Activated B cell treated with CpG ODN at 0.5 μM for 24 hours (primary cell): Measurements from ENCODE around the gene ZNF687. TPM values are rescaled to one million over a fixed set of nuclear protein-coding genes. Genes with fewer than 3 reads are reported as not detected.

Experiments used
- ATAC-seq: fragments of 200-7000 bp; cut with Tn5 transposase; one replicate; pipeline ENCODE4 v1.10.0; 2021; ENCODE audit warnings: low read depth, mild to moderate bottlenecking, moderate library complexity
- CTCF ChIA-PET: fragments of 350-600 bp; sonication (Branson Sonifier 250); formaldehyde crosslinking; loops from one replicate; lab custom pipeline; 2021; ENCODE audit warnings: antibody characterized with exemption; lab: Charles Lee
- POLR2A ChIA-PET: fragments of 350-600 bp; sonication (Branson Sonifier 250); formaldehyde crosslinking; loops from one replicate; lab custom pipeline; 2021; ENCODE audit warnings: antibody characterized with exemption; lab: Charles Lee
- DNase-seq: peaks from one replicate; pipeline ENCODE4 v3.0.0; 2022
- H3K27ac Mint-ChIP-seq: one replicate; pipeline ENCODE4 v1.8.0; 2020; ENCODE audit warnings: mixed read lengths
- H3K27me3 Mint-ChIP-seq: one replicate; pipeline ENCODE4 v1.8.0; 2021; ENCODE audit warnings: mixed read lengths
- H3K36me3 Mint-ChIP-seq: one replicate; pipeline ENCODE4 v1.8.0; 2021; ENCODE audit warnings: low read depth, mixed read lengths
- H3K4me1 Mint-ChIP-seq: one replicate; pipeline ENCODE4 v1.8.0; 2021; ENCODE audit warnings: mixed read lengths
- H3K4me3 Mint-ChIP-seq: one replicate; pipeline ENCODE4 v1.8.0; 2020; ENCODE audit warnings: mild to moderate bottlenecking, mixed read lengths
- H3K9me3 Mint-ChIP-seq: one replicate; pipeline ENCODE4 v1.8.0; 2020; ENCODE audit warnings: mixed read lengths
- intact Hi-C: fragments of 100-400 bp; cut with micrococcal nuclease; formaldehyde crosslinking; loops from one replicate; pipeline ENCODE4 v1.15.1; 2024
- total RNA-seq: library from RNA; stranded (reverse); gene quantifications from 2 replicates; pipeline ENCODE4 v1.2.3, GENCODE V29; 2022
- TF ChIP-seq, protein P1 (sequence below): fragments of 200-600 bp; IDR thresholded peaks from one replicate; pipeline ENCODE4 v1.8.0; 2022; ENCODE audit warnings: antibody characterized with exemption, mild to moderate bottlenecking

ZNF687 gene, protein sequence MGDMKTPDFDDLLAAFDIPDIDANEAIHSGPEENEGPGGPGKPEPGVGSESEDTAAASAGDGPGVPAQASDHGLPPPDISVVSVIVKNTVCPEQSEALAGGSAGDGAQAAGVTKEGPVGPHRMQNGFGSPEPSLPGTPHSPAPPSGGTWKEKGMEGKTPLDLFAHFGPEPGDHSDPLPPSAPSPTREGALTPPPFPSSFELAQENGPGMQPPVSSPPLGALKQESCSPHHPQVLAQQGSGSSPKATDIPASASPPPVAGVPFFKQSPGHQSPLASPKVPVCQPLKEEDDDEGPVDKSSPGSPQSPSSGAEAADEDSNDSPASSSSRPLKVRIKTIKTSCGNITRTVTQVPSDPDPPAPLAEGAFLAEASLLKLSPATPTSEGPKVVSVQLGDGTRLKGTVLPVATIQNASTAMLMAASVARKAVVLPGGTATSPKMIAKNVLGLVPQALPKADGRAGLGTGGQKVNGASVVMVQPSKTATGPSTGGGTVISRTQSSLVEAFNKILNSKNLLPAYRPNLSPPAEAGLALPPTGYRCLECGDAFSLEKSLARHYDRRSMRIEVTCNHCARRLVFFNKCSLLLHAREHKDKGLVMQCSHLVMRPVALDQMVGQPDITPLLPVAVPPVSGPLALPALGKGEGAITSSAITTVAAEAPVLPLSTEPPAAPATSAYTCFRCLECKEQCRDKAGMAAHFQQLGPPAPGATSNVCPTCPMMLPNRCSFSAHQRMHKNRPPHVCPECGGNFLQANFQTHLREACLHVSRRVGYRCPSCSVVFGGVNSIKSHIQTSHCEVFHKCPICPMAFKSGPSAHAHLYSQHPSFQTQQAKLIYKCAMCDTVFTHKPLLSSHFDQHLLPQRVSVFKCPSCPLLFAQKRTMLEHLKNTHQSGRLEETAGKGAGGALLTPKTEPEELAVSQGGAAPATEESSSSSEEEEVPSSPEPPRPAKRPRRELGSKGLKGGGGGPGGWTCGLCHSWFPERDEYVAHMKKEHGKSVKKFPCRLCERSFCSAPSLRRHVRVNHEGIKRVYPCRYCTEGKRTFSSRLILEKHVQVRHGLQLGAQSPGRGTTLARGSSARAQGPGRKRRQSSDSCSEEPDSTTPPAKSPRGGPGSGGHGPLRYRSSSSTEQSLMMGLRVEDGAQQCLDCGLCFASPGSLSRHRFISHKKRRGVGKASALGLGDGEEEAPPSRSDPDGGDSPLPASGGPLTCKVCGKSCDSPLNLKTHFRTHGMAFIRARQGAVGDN
- 38.8 and 40.3 TPM in 2 replicates for total RNA-seq

DNA sequence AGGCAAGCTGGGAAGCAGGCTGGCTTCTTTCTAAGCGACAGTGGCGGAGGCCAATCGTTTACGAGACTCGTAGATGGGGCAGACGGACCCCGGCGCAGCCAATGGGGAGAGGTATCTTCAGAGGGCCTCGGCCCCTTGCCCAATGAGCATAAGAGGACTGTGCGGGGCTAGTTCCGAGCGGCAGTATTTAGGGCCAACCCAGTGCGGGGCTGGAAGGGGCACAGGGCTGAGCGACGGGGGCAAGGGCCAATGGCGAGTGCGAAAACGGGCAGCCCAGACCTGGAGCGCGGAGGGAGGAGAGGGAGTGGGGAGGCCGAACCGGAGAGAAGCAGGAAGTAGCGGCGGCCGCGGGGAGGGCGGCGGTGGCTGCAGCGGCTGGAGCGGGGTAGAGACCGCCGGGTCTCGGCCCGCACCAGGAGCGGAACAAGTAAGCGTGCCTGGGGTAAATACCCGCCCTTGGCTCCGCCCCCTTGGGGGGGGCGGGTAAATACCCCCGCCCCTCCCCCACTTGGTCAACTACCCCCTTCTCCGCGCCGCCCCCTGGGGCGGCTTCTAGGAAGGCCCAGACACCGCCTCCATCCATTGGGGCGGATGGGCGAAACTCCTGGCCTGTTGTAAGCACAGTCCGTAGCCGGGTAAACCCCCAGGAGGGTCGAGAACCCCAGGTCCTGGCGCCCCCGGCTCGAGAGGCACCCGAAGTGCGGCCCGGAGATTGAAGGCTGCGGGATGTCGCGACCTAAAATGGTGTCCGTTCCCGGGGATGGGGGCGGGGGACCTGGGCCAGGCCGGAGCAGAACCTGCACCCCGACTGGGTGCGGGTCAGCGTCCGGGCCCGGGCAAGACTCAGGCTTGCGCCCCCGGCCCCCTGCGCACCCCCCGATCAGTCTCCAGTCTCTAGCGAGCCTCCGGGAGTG is at the start of gene ZNF687:
ZNF687 (plus strand) TSS at position 331 of the 914 bp plus-strand sequence. CDS start 3,993 bp downstream, outside the sequence.
- intact Hi-C loops, result loop anchor here (1.0 to 5.0 kb wide), 10 partner anchors 19 to 655 kb away; partner anchors contain the start of genes ENSA, PI4KB, PIP5K1A and PRUNE1
- DNase-seq, result peak; percentile 96
- Mint-ChIP-seq H3K9me3 (no peaks in the 10 kb centered on the region), H3K4me3 (peak within 1 kb of the TSS; percentile 99), H3K27me3 (no peaks in the 10 kb centered on the region), H3K4me1 (peaks cover 54% of the 10 kb centered on the region), H3K27ac (peak within 1 kb of the TSS; percentile 99), H3K36me3 (peaks cover 38% of the 10 kb centered on the region)
- ChIA-PET CTCF (interaction anchor here (0.8 to 2.0 kb wide), 6 partner anchors 18 to 59 kb away, joined by 3 to 11 read pairs (median 4); no protein-coding TSS in a partner anchor), POLR2A (interaction anchor here (0.5 to 2.5 kb wide), 44 partner anchors 9 to 1395 kb away, joined by 3 to 36 read pairs (median 4); partner anchors contain the start of genes GABPB2, LYSMD1, PI4KB and POGZ)
- TF ChIP-seq, protein P1, sequence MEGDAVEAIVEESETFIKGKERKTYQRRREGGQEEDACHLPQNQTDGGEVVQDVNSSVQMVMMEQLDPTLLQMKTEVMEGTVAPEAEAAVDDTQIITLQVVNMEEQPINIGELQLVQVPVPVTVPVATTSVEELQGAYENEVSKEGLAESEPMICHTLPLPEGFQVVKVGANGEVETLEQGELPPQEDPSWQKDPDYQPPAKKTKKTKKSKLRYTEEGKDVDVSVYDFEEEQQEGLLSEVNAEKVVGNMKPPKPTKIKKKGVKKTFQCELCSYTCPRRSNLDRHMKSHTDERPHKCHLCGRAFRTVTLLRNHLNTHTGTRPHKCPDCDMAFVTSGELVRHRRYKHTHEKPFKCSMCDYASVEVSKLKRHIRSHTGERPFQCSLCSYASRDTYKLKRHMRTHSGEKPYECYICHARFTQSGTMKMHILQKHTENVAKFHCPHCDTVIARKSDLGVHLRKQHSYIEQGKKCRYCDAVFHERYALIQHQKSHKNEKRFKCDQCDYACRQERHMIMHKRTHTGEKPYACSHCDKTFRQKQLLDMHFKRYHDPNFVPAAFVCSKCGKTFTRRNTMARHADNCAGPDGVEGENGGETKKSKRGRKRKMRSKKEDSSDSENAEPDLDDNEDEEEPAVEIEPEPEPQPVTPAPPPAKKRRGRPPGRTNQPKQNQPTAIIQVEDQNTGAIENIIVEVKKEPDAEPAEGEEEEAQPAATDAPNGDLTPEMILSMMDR, result no peak
- peak; percentile 88 for ATAC-seq

DNA sequence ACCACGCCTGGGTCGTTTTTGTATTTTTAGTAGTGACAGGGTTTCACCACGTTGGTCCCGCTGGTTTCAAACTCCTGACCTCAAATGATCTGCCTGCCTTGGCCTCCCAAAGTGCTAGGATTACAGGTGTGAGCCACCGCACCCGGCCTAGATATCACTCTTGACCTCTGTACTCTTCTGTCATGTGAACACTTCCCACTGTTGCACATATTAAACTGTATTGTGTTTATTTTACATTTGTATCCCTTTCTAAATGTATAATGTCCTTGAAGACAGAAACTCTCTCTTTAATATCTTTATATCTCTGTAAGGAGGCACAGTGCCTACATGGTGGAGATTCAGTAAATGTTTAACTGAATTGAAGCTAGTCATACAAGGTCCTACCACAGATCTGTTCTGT is 46.9 kb upstream of the ZNF687 start:
- Mint-ChIP-seq H3K4me3 (no peak overlapping the region), H3K36me3 (peaks cover 93% of the 10 kb centered on the region), H3K9me3 (no peaks in the 10 kb centered on the region), H3K4me1 (peaks cover 12% of the 10 kb centered on the region), H3K27ac (no peak overlapping the region), H3K27me3 (no peaks in the 10 kb centered on the region)
- DNase-seq, result no peak
- no peak for ATAC-seq
- TF ChIP-seq, protein P1, result no peak
- ChIA-PET POLR2A (no interaction called here), CTCF (interaction anchor here (1.6 kb wide), 1 partner anchor 17 kb away, joined by 4 read pairs; no protein-coding TSS in a partner anchor)
- intact Hi-C loops, result no loop called here

DNA sequence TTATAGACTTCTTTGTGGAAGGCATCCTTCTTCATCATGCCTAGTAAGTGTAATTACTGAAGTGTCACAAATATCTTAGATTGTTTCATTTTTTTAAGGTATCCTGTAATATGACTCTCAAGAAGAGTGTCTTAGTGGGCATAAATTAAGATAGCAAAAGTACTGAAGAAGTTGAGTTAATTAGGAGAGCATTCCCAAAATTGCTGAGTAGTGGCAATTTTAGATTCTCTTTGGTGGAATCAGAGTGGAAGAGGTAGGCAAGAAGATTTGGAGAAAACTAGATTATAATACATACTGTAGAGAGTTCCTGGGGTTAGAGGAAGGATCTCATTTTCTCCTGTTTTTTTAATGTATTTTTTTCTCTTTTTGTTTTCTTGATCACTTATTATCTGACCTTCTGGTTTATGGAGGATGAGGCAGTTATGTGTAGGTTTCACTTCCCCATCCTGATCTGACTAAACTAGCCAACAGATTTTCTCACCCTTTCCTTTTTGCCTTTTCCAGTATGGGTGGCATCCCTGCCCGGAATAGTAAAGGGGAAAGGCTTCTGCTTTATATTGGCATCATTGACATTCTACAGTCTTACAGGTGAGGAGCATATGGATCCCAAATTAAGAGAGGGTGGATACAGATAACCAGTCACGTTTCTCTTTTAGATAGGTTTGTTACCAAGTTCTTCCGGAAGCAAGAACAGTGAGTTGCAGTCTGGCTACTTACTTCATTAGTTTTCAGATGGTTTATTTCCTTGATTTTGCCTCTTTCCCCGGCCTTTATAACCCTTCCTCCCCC is 44.2 kb upstream of the ZNF687 start:
- H3K36me3 Mint-ChIP-seq, result peaks cover 87% of the 10 kb centered on the region
- H3K27me3 Mint-ChIP-seq, result no peaks in the 10 kb centered on the region
- DNase-seq (no peak), ATAC-seq (peak; percentile 57)
- ChIA-PET CTCF (interaction anchor here (1.4 to 1.8 kb wide), 2 partner anchors 9 to 138 kb away, joined by 3 to 4 read pairs; no protein-coding TSS in a partner anchor), POLR2A (interaction anchor here (0.9 kb wide), 1 partner anchor 167 kb away, joined by 5 read pairs; the partner anchor contains the start of gene GABPB2)
- intact Hi-C loops, result no loop called here
- H3K4me3 Mint-ChIP-seq, result no peak overlapping the region
- no peaks in the 10 kb centered on the region for H3K9me3 Mint-ChIP-seq
- H3K27ac Mint-ChIP-seq, result peak overlapping the region; percentile 59
- TF ChIP-seq, protein P1, result no peak
- peaks cover 12% of the 10 kb centered on the region for H3K4me1 Mint-ChIP-seq

DNA sequence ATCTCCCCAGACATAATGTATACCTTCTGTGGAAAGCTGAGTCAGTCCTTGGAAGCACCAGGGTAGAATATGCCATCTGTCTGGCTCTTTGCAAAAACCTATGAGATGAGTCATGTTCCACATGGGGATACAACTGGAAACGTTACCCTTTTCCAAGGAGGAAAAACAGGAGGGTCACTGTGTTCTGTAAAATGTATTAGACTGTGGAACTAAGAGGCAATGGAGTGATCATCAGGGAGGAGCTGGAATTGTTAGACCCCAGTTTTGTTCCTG is 43.7 kb upstream of the ZNF687 start:
- H3K4me3 Mint-ChIP-seq, result no peak overlapping the region
- ChIA-PET POLR2A (no interaction called here), CTCF (interaction anchor here (1.8 kb wide), 1 partner anchor 139 kb away, joined by 4 read pairs; no protein-coding TSS in a partner anchor)
- H3K27me3 Mint-ChIP-seq, result no peaks in the 10 kb centered on the region
- DNase-seq, result no peak
- no peaks in the 10 kb centered on the region for H3K9me3 Mint-ChIP-seq
- TF ChIP-seq, protein P1, result no peak
- intact Hi-C loops, result no loop called here
- H3K27ac Mint-ChIP-seq, result peak overlapping the region; percentile 59
- no peak for ATAC-seq
- H3K4me1 Mint-ChIP-seq, result peaks cover 12% of the 10 kb centered on the region
- peaks cover 91% of the 10 kb centered on the region for H3K36me3 Mint-ChIP-seq
